Sigmoid colon (tissue), 4 donors: ENCODE data around the gene STXBP4.

ENCODE experiments used
- CTCF ChIP-seq, 4 experiments: fragments of 450-650 bp in 3 of 4; fragments of 200-600 bp in 1 of 4; IDR thresholded peaks; one replicate each; pipeline ENCODE4 v1.5.1; 2016 to 2019; ENCODE audit warnings: antibody characterized with exemption in 4 of 4, mild to moderate bottlenecking in 3 of 4, moderate library complexity in 2 of 4
- EP300 ChIP-seq, 4 donors: sonication (generic); formaldehyde crosslinking; IDR thresholded peaks; one replicate each; pipeline ENCODE4 v1.6.1; 2017; ENCODE audit warnings: antibody characterized with exemption in 4 of 4
- POLR2A ChIP-seq, 2 donors: fragments of 450-650 bp; IDR thresholded peaks; one replicate each; pipeline ENCODE4 v1.6.1; 2016; ENCODE audit warnings: antibody characterized with exemption in 2 of 2, mild to moderate bottlenecking in 2 of 2, moderate library complexity in 2 of 2
- POLR2AphosphoS5 ChIP-seq, 4 donors: sonication (generic); formaldehyde crosslinking; IDR thresholded peaks; one replicate each; pipeline ENCODE4 v1.6.1; 2017; ENCODE audit warnings: antibody characterized with exemption in 4 of 4

DNA sequence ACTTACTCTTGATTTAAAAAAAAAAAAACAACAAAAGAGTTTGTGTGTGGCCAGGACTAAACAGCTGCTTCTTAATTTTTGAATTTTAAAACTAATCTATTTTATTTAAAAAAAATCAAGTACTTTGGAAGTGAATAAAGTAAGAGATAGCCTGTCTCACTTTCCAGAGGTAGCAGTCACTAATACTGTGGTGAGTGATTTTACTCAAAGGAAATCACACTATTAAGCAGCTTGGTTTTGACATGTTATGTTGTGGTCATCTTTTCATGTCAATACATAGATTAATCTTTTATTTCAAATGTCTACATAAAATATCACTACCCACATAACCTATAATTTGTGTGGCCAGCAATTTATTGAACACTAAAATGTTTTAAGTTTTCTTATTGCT is 194.0 kb downstream of the STXBP4 start:
- no peak for TF ChIP-seq CTCF (IDR thresholded peaks at IDR 0.05)
- no peak for TF ChIP-seq POLR2AphosphoS5 (IDR thresholded peaks at IDR 0.05)
- TF ChIP-seq POLR2A (IDR thresholded peaks at IDR 0.05), result no peak
- TF ChIP-seq EP300 (IDR thresholded peaks at IDR 0.05), result no peak
